T-helper 9 cell (primary cell): ENCODE measurements around the gene MAGEA3.
"Not testable (repeated sequence)": the region's sequence is repeated elsewhere in the genome, so short reads cannot be mapped to it uniquely, and the experiment has no call there.

ENCODE experiments used
- DNase-seq: peaks from one replicate; pipeline ENCODE4 v3.0.0-alpha.2; 2020

The MAGEA3 gene

DNA sequence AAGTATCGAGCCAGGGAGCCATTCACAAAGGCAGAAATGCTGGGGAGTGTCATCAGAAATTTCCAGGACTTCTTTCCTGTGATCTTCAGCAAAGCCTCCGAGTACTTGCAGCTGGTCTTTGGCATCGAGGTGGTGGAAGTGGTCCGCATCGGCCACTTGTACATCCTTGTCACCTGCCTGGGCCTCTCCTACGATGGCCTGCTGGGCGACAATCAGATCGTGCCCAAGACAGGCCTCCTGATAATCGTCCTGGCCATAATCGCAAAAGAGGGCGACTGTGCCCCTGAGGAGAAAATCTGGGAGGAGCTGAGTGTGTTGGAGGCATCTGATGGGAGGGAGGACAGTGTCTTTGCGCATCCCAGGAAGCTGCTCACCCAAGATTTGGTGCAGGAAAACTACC lies 37.9 kb downstream of the MAGEA3 start:
- DNase-seq: not testable (repeated sequence)

DNA sequence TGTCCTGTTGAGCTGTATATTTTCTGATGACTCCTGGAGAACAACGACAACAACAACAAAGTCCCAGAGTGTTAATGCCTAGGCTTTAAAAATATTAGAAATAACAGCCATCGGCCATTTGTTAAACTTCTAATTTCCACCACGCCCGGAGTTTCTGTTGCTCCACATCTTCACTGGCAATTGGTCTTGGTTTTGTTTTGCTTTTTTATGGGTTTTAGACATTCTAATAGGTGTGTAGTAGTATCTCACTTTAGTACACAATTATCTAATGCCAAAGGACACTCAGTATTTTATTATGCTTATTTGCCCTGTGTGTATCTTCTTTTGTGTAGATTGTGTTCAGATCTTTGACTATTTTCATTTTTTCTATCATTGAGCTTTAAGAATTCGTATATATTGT lies 40.0 kb downstream of the MAGEA3 start:
- no peak for DNase-seq
